HG02678 (cell line): ENCODE results near the gene MGAT4A.
A peak's percentile ranks its signal among the peaks of the same experiment; 100 is the strongest.
"Not testable (repeated sequence)": the region's sequence is repeated elsewhere in the genome, so short reads cannot be mapped to it uniquely, and the experiment has no call there.

ENCODE experiments used
- ATAC-seq: cut with Tn5 transposase; IDR thresholded peaks from one replicate; pipeline ENCODE4 v1.9.1; 2021; ENCODE audit warnings: mild to moderate bottlenecking, moderate library complexity; ENCODE audit not compliant: unreplicated experiment

The MGAT4A gene

GRCh38 chr2:98730707-98731040 lies 258 bp downstream of the MGAT4A start:
- peak; percentile 62 for ATAC-seq

- no peak for ATAC-seq
These were observed 752 bp downstream of the MGAT4A start for GRCh38 chr2:98730053-98730706.

- ATAC-seq = no peak
These were observed 1.3 kb downstream of the MGAT4A start for GRCh38 chr2:98729652-98730051.

- ATAC-seq = not testable (repeated sequence)
These were observed 2.7 kb downstream of the MGAT4A start for GRCh38 chr2:98728088-98728718.

GRCh38 chr2:98727369-98728087 lies 3.4 kb downstream of the MGAT4A start:
- no peak for ATAC-seq

- ATAC-seq = no peak
These were observed 4.1 kb downstream of the MGAT4A start for GRCh38 chr2:98726735-98727368.

- no peak for ATAC-seq
These were observed 4.7 kb downstream of the MGAT4A start for GRCh38 chr2:98726205-98726604.

- ATAC-seq = no peak
These were observed 10.6 kb downstream of the MGAT4A start for GRCh38 chr2:98720286-98720685.

GRCh38 chr2:98717621-98718020 lies 13.3 kb downstream of the MGAT4A start:
- no peak for ATAC-seq

- ATAC-seq = no peak
These were observed 14.1 kb downstream of the MGAT4A start for GRCh38 chr2:98716786-98717185.

- ATAC-seq = no peak
These were observed 15.0 kb downstream of the MGAT4A start for GRCh38 chr2:98715812-98716451.

- peak; percentile 73 for ATAC-seq
These were observed 17.5 kb downstream of the MGAT4A start for GRCh38 chr2:98713332-98714015.

GRCh38 chr2:98712145-98712544 lies 18.8 kb downstream of the MGAT4A start:
- no peak for ATAC-seq

GRCh38 chr2:98711506-98711905 lies 19.4 kb downstream of the MGAT4A start:
- no peak for ATAC-seq

GRCh38 chr2:98710734-98711133 lies 20.2 kb downstream of the MGAT4A start:
- no peak for ATAC-seq

- ATAC-seq = no peak
These were observed 21.4 kb downstream of the MGAT4A start for GRCh38 chr2:98709535-98709934.

- ATAC-seq = no peak
These were observed 22.3 kb downstream of the MGAT4A start for GRCh38 chr2:98708396-98709186.

- no peak for ATAC-seq
These were observed 24.3 kb downstream of the MGAT4A start for GRCh38 chr2:98706591-98706990.

- no peak for ATAC-seq
These were observed 25.7 kb downstream of the MGAT4A start for GRCh38 chr2:98705333-98705617.
